HG02759 (cell line): ENCODE measurements around the gene ERBB4.
"Not testable (repeated sequence)": the region's sequence is repeated elsewhere in the genome, so short reads cannot be mapped to it uniquely, and the experiment has no call there.

Experiments used
- ATAC-seq: cut with Tn5 transposase; IDR thresholded peaks from one replicate; pipeline ENCODE4 v1.9.1; 2021; ENCODE audit warnings: mild to moderate bottlenecking, moderate library complexity; ENCODE audit not compliant: unreplicated experiment

Gene ERBB4

DNA sequence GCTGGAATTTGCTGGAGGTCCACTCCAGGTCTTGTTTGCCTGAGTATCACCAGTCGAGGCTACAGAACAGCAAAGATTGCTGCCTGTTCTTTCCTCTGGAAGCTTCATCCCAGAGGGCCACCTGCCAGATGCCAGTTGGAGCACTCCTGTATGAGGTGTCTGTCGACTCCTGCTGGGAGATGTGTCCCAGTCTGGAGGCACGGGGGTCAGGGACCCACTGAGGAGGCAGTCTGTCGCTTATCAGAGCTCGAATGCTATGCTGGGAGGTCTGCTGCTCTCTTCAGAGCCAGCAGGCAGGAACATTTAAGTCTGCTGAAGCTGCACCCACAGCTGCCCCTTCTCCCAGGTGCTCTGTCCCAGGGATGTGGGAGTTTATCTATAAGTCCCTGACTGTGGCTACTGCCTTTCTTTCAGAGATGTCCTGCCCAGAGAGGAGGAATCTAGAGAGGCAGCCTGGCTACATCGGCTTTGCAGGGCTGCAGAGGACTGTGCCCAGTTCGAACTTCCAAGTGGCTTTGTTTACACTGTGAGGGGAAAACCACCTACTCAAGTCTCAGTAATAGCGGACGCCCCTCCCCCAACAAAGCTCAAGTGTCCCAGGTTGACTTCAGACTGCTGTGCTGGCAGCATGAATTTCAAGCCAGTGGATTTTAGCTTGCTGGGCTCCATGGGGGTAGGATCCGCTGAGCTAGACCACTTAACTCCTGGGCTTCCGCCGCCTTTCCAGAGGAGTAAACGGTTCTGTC is 301.1 kb downstream of the ERBB4 start:
- no peak for ATAC-seq

DNA sequence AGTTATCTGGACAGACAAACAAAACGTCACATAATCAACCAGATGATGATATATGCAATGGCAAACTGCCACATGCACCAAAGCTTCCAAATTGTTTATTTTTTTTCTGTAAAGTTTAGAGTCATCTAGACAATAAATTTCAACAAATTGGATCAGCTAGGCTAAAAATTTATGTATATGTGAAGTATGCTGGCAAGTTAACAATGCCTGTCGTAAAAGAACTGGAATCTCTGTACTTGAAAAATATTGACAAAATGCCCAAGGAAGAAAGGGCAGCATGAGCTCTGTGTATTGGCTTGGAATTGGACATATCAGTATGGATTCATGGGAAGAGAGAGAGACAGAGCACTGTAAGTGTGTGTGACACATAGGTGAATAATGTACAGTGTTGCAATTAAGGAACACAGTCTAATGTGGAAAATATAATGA is 309.8 kb downstream of the ERBB4 start:
- ATAC-seq, result no peak

DNA sequence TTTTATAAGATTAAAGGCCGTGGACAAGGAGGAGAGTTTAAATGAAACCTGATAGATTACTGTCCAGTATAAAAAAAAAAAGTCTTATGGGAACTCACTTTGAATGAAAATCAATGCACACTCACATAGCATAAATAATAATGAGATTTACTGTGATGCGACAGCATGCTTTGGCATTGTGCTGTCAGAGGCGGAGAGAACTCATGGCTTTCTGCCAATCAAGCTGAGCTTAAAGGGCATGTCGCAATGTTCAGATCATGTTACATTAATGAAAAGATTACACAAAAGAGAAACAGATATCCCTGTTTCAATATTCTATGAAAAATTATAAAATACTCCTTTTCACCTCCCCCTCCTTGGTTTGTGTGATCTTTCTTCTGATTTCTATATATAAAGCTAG is 310.8 kb downstream of the ERBB4 start:
- ATAC-seq, result no peak

DNA sequence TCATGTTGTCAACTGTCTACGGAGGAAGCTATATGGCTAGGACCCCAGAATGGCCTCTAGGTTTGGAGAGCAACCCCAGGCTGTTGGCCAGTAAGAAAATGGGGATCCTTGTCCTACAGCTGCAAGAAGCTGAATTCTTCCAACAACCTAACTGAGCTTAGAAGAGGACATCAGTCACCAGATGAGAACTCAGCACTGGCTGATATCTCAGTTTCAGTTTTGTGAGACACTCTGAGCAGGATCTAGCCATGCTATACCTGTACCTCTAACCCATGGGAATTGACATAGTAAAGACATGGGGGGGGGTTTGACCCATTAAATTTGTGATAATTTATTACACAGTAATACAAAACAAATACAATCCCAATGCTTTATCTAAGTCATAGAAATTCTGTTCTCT is 312.5 kb downstream of the ERBB4 start:
- no peak for ATAC-seq

DNA sequence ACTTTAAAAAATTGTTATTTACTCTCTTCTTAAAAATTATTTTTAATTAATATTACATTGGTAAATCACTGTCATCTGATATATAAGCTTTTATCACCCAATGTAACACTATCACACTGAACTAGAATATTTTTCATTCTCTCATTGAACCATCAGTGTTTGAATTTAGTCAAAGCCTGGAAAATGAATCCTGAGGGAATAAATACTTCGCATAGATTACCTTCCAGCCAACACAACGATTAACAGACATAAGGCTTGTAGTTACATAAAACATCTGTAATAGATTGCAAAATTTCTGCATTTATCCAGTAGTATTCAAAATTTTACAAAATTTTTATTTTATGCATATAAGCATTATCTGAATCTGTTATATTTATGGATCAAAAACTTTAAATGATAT is 314.9 kb downstream of the ERBB4 start:
- no peak for ATAC-seq

DNA sequence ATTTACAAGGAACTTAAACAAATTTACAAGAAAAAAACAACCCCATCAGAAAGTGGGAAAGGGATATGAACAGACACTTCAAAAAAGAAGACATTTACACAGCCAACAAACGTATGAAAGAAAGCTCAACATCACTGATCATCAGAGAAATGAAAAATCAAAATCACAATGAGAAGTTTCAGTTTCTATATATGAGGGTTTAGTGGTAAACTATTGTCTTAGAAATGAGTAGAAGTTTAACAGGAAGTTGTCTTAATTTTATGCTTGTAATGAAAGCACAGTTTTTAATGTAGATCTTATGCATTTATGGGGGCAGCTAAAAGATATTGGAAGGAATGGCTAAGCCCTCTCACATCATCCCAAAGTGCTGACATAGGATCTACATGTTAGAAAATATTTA is 325.4 kb downstream of the ERBB4 start:
- no peak for ATAC-seq

DNA sequence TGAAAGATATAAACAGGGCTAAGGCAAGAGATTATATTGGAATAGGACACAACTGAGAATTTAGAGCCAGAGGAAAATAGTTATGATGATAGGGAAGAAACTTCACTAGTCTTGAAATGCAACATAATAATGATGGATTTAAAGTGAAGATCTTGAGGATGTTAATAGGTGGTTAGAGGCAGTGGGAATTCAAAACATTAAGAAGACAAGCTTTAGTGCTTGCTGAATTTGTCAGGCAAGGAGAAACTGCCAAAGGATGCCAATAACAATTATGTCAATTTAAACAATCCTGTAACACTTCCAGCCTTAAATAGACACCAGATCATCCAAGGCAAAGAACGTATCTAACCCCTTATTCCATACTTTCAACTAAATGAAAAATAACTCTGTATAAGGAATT is 330.1 kb downstream of the ERBB4 start:
- no peak for ATAC-seq

DNA sequence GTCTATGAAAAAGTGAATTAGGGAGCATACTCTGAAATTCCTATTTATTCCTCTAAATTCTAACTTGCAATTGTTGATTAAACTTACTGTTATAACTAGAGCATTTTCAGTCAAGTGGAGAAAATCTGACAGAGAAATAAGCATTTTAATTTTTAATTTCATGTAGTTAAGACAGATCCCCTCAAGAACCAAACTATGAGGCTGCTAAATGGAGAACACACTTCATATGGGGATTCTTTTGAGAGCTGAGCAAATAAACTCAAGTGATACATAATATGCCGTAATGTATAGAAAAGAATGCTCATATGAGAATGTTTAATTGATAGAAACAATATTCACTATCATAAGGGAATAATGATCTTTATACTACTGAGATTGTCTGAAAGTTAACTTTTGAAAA is 340.8 kb downstream of the ERBB4 start:
- no peak for ATAC-seq

DNA sequence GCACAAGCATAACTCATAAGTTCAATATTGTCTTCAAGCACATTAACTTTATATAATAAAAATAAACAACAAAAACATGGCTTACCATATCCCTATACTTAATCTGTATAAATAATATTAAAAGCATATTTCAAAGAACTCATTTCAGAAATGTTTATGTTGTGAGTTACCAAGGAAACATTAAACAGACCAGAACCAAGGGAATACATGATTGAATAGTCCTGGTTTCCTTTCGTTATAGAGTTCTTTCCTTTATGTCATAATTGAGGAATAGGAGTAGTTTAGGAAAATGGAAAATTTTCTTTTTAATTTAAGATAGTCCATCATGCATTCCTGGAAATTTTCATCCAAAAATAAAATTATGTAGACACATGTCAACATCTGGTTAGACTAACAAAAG is 343.0 kb downstream of the ERBB4 start:
- ATAC-seq, result no peak

DNA sequence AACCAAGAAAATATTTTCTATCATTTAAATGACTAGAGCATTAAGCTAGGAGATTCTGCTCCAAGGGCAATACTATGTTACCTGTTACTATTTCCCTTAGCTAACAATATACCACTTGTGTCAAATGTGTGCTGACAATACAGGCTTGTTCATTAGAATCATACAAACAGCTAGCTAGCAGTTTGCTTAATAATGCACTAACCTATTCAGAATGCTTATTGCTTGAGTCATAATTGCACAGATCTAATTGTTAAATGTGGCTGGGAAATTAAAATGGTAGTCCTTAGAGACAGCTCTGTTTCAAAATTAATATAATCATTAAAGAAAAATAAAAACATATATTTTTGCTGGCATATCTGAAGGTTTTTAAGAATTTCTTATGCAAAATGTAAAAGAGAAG is 344.2 kb downstream of the ERBB4 start:
- no peak for ATAC-seq

DNA sequence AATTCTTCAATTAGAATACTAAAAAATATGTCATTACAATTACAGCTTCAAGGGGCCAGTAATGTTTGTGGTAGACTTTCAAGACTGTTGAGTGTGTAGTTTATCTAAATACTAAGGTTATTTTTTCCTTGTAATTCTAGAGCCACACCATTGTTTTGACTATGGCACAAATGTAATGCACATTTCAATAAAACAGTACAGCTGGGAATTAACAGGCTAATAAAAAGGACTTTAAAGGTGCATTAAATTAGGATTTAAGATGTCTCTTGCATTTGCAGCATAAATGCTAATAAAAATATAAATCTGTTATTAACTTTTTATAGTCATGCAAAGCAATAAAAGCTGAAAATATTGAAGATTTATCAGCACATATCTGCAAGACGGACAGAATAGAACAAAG is 344.8 kb downstream of the ERBB4 start:
- no peak for ATAC-seq

DNA sequence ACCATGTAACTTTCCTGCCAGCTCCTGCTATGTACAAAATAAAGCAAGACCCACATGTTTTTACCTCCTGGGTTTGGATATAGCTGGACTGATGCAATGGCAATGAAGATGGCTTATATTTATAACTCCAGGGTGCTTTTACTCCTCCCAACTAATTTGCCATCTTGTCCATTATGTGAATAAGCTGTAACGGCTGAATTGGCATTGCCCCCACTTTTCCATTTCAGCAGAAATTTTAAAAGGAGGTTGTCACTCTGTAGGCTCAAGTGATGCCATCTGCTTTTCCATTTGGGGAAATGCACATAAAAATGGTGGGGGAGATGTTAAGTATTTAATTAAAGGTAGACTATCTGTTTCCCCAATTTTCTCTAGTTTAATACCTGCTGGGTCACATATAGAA is 345.5 kb downstream of the ERBB4 start:
- ATAC-seq, result no peak

DNA sequence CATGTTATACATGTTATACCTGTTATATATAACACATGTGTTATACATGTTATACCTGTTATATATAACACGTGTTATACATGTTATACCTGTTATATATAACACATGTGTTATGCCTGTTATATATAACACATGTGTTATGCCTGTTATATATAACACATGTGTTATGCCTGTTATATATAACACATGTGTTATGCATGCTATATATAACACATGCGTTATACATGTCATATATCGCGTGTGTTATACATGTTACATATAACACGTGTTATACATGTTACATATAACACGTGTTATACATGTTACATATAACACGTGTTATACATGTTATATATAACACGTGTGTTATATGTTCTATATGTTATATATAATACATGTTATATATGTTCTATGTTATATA is 347.2 kb downstream of the ERBB4 start:
- not testable (repeated sequence) for ATAC-seq

DNA sequence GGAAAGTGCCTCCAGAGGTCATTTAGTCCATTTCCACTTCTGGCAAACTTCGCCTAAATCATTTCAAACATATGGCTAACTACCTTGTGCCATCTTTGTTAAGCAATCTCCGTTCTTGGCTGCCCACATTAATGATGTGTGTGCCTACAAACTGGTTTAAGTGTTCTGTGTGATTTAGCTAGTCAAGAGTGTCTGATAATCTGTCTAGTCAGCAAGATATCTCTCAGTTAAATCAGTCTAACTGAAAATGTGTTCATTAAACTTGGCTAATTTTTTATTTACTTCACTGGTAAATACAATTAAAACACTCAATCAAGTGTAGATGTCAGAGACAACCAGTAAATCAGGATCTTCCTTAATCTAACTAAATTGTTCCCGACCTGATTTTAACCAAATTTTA is 352.4 kb downstream of the ERBB4 start:
- no peak for ATAC-seq

DNA sequence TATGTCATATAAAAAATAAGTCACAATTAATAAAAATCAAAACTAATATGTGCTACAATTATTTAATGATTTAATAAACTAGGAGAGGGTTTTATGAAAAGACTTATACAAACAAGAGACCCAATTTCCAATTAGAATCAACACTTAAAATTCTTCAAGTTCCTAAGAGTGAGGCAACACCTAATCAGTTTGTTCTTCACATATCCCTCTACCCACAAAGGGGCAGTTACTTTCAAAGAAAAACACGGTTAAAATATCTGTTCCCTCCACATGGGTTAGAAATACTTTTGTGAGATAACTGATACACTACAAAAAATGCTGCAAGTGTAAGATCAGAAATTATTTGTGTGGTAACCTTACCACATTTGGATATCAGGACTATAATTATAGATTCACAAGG is 357.0 kb downstream of the ERBB4 start:
- ATAC-seq, result no peak

DNA sequence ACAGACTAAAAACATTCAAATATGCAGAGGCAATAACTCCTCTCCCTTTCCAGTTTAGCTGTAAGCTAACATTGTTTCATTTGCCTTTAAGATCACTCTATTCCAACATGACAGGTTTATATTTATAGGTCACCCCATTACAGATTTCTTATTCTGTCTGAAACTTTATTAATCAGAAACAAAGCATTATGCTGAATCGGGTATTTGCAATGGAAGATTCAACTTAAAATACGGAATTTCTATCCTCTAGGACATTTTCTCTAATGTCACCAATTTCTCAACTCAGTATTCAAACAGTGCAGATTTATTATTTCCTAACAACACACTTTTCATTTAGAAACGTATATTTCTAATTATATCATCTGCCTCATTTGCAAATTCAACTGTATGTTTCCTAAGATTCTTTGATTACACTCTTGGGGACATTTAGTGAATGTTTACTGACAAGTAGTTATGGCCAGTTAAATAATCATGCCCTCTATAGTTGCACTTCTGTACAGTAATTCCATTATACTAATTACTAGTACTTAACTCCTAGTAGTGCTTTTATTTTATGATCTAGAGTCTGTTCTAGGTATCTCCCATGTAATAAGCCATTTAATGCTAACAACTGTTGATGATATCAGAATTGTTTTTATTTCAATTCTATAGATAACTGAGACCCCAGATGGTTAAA is 358.1 kb downstream of the ERBB4 start:
- ATAC-seq, result no peak

DNA sequence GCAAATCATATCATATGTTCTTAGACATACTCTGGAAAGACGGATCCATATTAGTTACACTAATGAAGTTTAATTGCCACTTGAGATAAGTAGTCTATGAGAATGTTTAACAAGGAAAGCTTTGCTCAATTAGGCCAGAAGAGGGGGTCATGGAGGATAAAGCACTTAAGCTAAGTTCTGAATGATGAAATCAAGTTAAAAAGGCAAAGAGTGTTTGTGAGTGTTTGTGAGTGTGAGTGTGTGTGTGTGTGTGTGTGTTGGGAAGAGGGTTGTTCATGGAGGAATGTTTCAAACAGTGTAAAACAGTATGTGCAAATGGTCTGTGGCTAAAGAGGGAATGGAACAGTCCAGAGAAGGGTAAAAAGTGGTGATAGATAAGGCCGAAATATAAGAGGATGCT is 360.9 kb downstream of the ERBB4 start:
- ATAC-seq, result no peak

DNA sequence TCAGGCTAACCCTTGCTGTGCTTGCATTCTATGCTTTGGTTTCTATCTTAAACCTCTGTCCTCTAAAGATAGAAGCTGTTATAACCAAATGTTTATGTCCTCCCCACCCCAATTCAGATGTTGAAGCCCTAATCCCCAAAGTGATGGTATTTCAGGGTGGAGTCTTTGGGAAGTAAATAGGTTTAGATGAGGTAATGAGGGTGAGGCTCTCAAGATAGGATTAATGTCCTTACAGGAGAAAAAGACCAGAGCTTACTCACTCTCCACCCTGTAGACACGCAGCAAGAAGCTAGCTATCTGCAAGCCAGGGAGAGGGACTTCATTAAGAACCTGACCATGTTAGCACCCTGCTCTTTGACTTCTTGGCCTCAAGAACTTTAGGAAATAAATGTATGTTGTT is 362.5 kb downstream of the ERBB4 start:
- ATAC-seq, result no peak

DNA sequence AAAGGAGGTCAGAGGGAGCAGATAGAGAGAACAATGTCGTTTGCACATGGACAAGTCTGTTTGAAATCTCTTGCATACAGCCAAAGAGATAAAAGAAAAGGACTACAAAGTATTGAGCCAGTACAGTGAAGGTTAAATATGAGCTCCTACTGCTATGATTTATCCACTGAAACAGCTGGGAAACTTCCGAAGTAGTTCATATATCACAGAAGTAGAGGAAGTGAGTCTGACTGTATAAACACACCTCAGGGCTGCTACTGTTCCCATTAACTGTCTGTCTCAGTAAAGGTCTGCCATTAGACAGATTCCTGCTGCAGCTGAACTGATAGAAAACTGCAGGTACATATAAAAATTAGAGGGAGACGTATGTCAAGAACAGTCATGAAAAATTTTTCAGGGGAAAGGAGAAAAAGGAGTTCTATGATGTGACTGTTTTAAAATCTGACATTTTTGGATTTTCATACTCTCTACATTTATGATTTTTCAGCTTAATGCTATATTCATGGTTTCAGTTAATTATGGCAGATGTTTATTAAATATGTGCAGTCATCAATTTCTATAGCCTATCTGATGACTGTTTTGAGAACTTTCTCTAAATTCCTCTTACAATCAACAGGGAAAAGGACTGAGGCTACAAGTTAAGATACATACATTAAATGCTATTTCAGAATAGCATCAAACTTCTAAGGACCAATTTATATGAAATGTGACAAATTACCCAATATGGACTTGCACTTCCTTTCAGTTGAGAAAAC is 364.7 kb downstream of the ERBB4 start:
- ATAC-seq, result no peak

DNA sequence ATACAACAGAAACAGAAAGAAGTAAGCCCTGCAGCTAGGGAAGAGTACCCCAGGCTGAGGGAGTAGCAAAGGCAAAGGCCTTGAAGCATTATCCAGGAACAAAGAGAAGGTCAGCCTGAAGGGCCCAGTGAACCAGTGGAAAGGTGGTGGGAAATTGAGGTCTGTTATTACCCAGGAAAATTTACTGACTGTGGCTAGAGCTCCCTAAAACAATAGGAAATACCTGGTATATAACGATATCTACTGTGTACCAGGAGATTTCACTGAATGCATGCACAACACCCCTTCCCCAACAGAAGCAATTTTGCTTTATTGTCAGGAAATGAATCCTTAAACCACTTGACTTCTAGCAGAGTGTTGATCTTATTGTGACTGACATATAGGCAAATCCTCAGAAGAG is 365.3 kb downstream of the ERBB4 start:
- ATAC-seq, result no peak

DNA sequence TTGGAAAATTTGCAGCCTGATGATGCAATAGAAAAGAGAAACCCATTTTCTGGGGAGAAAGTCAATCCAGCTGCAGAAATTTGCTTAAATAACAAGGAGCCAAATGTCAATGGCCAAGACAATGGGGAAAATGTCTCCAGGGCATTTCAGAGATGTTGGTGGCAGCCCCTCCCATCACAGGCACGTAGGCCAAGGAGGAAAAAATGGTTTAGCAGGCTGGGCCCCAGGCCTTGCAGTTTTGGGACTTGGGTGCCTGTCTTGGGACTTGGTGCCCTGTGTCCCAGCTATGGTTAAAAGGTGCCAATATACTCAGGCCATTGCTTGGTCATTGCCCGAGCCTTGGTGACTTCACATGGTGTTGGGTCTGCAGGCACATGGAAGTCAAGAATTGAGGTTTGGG is 368.2 kb downstream of the ERBB4 start:
- no peak for ATAC-seq

DNA sequence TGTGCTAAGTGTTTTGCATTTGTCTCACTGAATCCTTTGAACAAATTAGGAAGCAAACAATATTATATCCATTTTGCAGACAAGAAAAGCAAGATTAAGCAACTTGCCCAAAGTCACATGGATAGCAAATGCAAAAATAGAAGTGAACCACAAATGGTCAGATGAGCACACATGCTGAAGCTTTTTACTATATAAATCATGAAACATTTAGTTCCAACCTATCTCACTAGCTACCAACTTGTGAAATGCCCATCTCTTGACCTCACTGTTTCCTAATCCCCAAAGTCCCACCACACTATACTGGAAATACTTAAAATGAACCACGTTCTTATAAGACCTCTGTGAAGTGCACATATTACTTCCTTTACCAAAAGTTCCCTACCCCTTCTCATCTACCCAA is 380.5 kb downstream of the ERBB4 start:
- ATAC-seq, result no peak
